SU-DHL-6 (cell line): Measurements from ENCODE around the gene DOK6.

Experiments used
- H2AFZ ChIP-seq: fragments of 200-600 bp; sonication (generic); 2 replicates; pipeline ENCODE4 v1.6.1; 2014; ENCODE audit warnings: low read depth, mild to moderate bottlenecking, moderate library complexity, mixed read lengths, antibody characterized with exemption, low read length; ENCODE audit not compliant: severe bottlenecking
- H3F3A ChIP-seq: fragments of 200-600 bp; shearing (Covaris generic); 2 replicates; pipeline ENCODE4 v1.6.0; 2016; ENCODE audit warnings: antibody characterized with exemption, mild to moderate bottlenecking; ENCODE audit not compliant: insufficient read depth
- H3K27ac ChIP-seq: fragments of 200-600 bp; sonication (generic); 2 replicates; pipeline ENCODE4 v1.5.1; 2016; ENCODE audit warnings: low read depth, mild to moderate bottlenecking, low read length, moderate library complexity, mixed read lengths
- H3K27me3 ChIP-seq: fragments of 200-600 bp; sonication (generic), shearing (Covaris generic); 2 replicates; pipeline ENCODE4 v1.6.0; 2014; ENCODE audit warnings: mild to moderate bottlenecking, low read length
- H3K36me3 ChIP-seq: fragments of 200-600 bp; sonication (generic); 2 replicates; pipeline ENCODE4 v1.6.1; 2014; ENCODE audit warnings: mild to moderate bottlenecking, low read length, mixed read lengths
- H3K4me2 ChIP-seq: fragments of 300-600, 200-600 bp; shearing (Covaris generic), sonication (generic); 2 replicates; pipeline ENCODE4 v1.6.0; 2014; ENCODE audit warnings: low read length, low read depth, mild to moderate bottlenecking; ENCODE audit not compliant: poor library complexity, severe bottlenecking
- H3K4me3 ChIP-seq: fragments of 200-600 bp; sonication (generic); 2 replicates; pipeline ENCODE4 v1.5.1; 2014; ENCODE audit warnings: antibody characterized with exemption, low read length, mild to moderate bottlenecking, mixed read lengths; ENCODE audit not compliant: insufficient read depth, poor library complexity, severe bottlenecking
- H3K79me2 ChIP-seq: fragments of 200-600 bp; sonication (generic); 2 replicates; pipeline ENCODE4 v1.6.1; 2014; ENCODE audit warnings: mild to moderate bottlenecking, low read length, moderate library complexity; ENCODE audit not compliant: insufficient read depth
- H3K9ac ChIP-seq: fragments of 200-600 bp; sonication (generic); 2 replicates; pipeline ENCODE4 v1.7.0; 2014; ENCODE audit warnings: mild to moderate bottlenecking, low read length
- H3K9me2 ChIP-seq: fragments of 200-600 bp; sonication (generic); replicated peaks from 2 replicates; pipeline ENCODE4 v1.6.1; 2014; ENCODE audit warnings: low read length; ENCODE audit not compliant: insufficient read depth
- H3K9me3 ChIP-seq: fragments of 200-600 bp; sonication (generic); 2 replicates; pipeline ENCODE4 v1.6.1; 2014; ENCODE audit warnings: low read length, mixed read lengths; ENCODE audit not compliant: insufficient read depth
- H4K20me1 ChIP-seq: fragments of 200-600 bp; sonication (generic); 2 replicates; pipeline ENCODE4 v1.6.1; 2014; ENCODE audit warnings: low read depth, mild to moderate bottlenecking, antibody characterized with exemption, low read length, moderate library complexity, mixed read lengths
- EZH2phosphoT487 ChIP-seq: fragments of 200-600 bp; sonication (generic), shearing (Covaris generic); conservative IDR thresholded peaks from 2 replicates; pipeline ENCODE4 v1.6.1; 2018; ENCODE audit warnings: mild to moderate bottlenecking, antibody characterized with exemption, low read length, moderate library complexity, mixed read lengths
- TF ChIP-seq, protein P1 (sequence below): fragments of 200-600 bp; sonication (generic); IDR thresholded peaks from one replicate; pipeline ENCODE4 v1.5.1; 2017; ENCODE audit warnings: antibody characterized with exemption, mild to moderate bottlenecking, low read length, moderate library complexity; ENCODE audit not compliant: insufficient read depth, poor library complexity, severe bottlenecking

The DOK6 gene

GRCh38 chr18:69538849-69539248 is 138.2 kb downstream of the DOK6 start:
- no peak for TF ChIP-seq EZH2phosphoT487
- TF ChIP-seq, protein P1, sequence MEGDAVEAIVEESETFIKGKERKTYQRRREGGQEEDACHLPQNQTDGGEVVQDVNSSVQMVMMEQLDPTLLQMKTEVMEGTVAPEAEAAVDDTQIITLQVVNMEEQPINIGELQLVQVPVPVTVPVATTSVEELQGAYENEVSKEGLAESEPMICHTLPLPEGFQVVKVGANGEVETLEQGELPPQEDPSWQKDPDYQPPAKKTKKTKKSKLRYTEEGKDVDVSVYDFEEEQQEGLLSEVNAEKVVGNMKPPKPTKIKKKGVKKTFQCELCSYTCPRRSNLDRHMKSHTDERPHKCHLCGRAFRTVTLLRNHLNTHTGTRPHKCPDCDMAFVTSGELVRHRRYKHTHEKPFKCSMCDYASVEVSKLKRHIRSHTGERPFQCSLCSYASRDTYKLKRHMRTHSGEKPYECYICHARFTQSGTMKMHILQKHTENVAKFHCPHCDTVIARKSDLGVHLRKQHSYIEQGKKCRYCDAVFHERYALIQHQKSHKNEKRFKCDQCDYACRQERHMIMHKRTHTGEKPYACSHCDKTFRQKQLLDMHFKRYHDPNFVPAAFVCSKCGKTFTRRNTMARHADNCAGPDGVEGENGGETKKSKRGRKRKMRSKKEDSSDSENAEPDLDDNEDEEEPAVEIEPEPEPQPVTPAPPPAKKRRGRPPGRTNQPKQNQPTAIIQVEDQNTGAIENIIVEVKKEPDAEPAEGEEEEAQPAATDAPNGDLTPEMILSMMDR, result no peak
- no peak overlapping the region for H3K4me3 ChIP-seq
- H3K4me2 ChIP-seq, result no peak overlapping the region
- no peak overlapping the region for H3K9ac ChIP-seq
- H3K27me3 ChIP-seq, result no peaks in the 10 kb centered on the region
- H3K9me2 ChIP-seq, result no peaks in the 10 kb centered on the region
- H2AFZ ChIP-seq, result no peak overlapping the region
- no peaks in the 10 kb centered on the region for H3K9me3 ChIP-seq
- no peaks in the 10 kb centered on the region for H3F3A ChIP-seq
- H3K27ac ChIP-seq, result no peak overlapping the region
- no peaks in the 10 kb centered on the region for H4K20me1 ChIP-seq
- H3K79me2 ChIP-seq, result no peaks in the 10 kb centered on the region
- H3K36me3 ChIP-seq, result no peaks in the 10 kb centered on the region

- TF ChIP-seq, protein P1, result no peak
- TF ChIP-seq EZH2phosphoT487, result no peak
- H3K9ac ChIP-seq, result no peak overlapping the region
- H3K4me2 ChIP-seq, result no peak overlapping the region
- no peaks in the 10 kb centered on the region for H3K27me3 ChIP-seq
- no peak overlapping the region for H2AFZ ChIP-seq
- no peaks in the 10 kb centered on the region for H3K79me2 ChIP-seq
- H3K36me3 ChIP-seq, result no peaks in the 10 kb centered on the region
- no peaks in the 10 kb centered on the region for H3K9me2 ChIP-seq
- no peaks in the 10 kb centered on the region for H4K20me1 ChIP-seq
- no peaks in the 10 kb centered on the region for H3F3A ChIP-seq
- H3K4me3 ChIP-seq, result no peak overlapping the region
- H3K27ac ChIP-seq, result no peak overlapping the region
- no peaks in the 10 kb centered on the region for H3K9me3 ChIP-seq
These were observed 138.7 kb downstream of the DOK6 start for GRCh38 chr18:69539404-69539803.

DNA sequence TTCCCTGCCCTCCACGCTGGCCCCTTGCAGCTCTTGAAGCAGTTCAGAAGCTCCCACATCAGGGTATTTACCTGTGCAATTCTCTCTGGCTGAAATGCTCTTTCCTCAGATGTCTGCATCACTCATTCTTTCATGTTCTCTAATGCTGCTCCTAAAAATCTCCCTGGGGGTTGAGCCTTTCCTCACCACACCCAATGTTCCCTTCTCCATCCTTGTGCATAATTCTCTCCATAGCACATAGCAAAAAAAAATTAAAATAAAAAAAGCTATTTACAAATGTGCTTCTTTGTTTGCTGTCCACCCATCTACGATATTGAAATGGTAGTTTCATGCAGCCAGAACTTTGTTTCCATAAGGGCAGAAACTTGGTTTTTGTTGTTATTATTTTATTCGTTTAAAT is 155.5 kb downstream of the DOK6 start:
- H3K27ac ChIP-seq, result no peak overlapping the region
- no peak overlapping the region for H3K4me2 ChIP-seq
- no peak overlapping the region for H3K4me3 ChIP-seq
- no peaks in the 10 kb centered on the region for H4K20me1 ChIP-seq
- H2AFZ ChIP-seq, result no peak overlapping the region
- H3K79me2 ChIP-seq, result no peaks in the 10 kb centered on the region
- H3K9ac ChIP-seq, result no peak overlapping the region
- no peaks in the 10 kb centered on the region for H3K27me3 ChIP-seq
- TF ChIP-seq, protein P1, result no peak
- TF ChIP-seq EZH2phosphoT487, result no peak
- no peaks in the 10 kb centered on the region for H3K36me3 ChIP-seq
- H3K9me3 ChIP-seq, result no peaks in the 10 kb centered on the region
- H3K9me2 ChIP-seq, result no peaks in the 10 kb centered on the region
- no peaks in the 10 kb centered on the region for H3F3A ChIP-seq

GRCh38 chr18:69557282-69557681 is 156.6 kb downstream of the DOK6 start:
- no peaks in the 10 kb centered on the region for H3K9me3 ChIP-seq
- no peaks in the 10 kb centered on the region for H3K9me2 ChIP-seq
- no peak overlapping the region for H2AFZ ChIP-seq
- H3K27ac ChIP-seq, result no peak overlapping the region
- TF ChIP-seq, protein P1, result no peak
- TF ChIP-seq EZH2phosphoT487, result no peak
- no peaks in the 10 kb centered on the region for H3F3A ChIP-seq
- H3K4me2 ChIP-seq, result no peak overlapping the region
- H3K27me3 ChIP-seq, result no peaks in the 10 kb centered on the region
- no peaks in the 10 kb centered on the region for H3K79me2 ChIP-seq
- no peak overlapping the region for H3K9ac ChIP-seq
- no peak overlapping the region for H3K4me3 ChIP-seq
- no peaks in the 10 kb centered on the region for H4K20me1 ChIP-seq
- H3K36me3 ChIP-seq, result no peaks in the 10 kb centered on the region
